Measurements from ENCODE around the gene KIF26B.

DNA sequence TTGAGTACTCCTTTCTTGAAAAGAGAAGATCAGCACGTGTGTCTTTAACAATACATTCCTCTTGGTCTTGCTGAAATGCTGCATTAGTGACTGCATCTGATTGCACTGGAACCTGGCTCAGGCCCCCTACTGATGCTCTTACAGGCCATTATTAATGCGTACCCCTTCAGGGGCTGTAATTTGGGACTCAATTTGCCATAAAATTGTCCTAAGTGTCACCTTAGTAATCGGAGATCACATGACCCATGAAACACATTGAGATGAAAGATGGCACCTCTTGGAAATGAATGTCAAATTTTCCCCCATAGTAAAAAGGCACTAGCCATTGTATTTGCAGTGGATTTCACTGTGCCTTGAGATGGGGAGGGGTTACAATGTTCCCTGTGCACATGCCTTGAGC, 563.3 kb downstream of the KIF26B start:
- no peak for TF ChIP-seq POLR2A (IDR thresholded peaks at IDR 0.05; ENCODE audit: low read depth, low read length)
- TF ChIP-seq, protein P1, sequence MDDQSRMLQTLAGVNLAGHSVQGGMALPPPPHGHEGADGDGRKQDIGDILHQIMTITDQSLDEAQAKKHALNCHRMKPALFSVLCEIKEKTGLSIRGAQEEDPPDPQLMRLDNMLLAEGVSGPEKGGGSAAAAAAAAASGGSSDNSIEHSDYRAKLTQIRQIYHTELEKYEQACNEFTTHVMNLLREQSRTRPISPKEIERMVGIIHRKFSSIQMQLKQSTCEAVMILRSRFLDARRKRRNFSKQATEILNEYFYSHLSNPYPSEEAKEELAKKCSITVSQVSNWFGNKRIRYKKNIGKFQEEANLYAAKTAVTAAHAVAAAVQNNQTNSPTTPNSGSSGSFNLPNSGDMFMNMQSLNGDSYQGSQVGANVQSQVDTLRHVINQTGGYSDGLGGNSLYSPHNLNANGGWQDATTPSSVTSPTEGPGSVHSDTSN (IDR thresholded peaks at IDR 0.05; ENCODE audit: insufficient replicate concordance, low read depth, low read length): no peak
- no peak for TF ChIP-seq POLR2AphosphoS5 (IDR thresholded peaks at IDR 0.05; ENCODE audit: low read length)
- no peak for TF ChIP-seq SMAD5 (IDR thresholded peaks at IDR 0.05; ENCODE audit: low read depth)
- TF ChIP-seq, protein P2, sequence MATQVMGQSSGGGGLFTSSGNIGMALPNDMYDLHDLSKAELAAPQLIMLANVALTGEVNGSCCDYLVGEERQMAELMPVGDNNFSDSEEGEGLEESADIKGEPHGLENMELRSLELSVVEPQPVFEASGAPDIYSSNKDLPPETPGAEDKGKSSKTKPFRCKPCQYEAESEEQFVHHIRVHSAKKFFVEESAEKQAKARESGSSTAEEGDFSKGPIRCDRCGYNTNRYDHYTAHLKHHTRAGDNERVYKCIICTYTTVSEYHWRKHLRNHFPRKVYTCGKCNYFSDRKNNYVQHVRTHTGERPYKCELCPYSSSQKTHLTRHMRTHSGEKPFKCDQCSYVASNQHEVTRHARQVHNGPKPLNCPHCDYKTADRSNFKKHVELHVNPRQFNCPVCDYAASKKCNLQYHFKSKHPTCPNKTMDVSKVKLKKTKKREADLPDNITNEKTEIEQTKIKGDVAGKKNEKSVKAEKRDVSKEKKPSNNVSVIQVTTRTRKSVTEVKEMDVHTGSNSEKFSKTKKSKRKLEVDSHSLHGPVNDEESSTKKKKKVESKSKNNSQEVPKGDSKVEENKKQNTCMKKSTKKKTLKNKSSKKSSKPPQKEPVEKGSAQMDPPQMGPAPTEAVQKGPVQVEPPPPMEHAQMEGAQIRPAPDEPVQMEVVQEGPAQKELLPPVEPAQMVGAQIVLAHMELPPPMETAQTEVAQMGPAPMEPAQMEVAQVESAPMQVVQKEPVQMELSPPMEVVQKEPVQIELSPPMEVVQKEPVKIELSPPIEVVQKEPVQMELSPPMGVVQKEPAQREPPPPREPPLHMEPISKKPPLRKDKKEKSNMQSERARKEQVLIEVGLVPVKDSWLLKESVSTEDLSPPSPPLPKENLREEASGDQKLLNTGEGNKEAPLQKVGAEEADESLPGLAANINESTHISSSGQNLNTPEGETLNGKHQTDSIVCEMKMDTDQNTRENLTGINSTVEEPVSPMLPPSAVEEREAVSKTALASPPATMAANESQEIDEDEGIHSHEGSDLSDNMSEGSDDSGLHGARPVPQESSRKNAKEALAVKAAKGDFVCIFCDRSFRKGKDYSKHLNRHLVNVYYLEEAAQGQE (IDR thresholded peaks at IDR 0.05; ENCODE audit: low read depth, low read length): no peak
- no peak for TF ChIP-seq MYC (IDR thresholded peaks at IDR 0.05; ENCODE audit: insufficient read depth, insufficient read length, insufficient replicate concordance, low read length, severe bottlenecking)
- no peak for TF ChIP-seq CBX5 (IDR thresholded peaks at IDR 0.05; ENCODE audit: low read depth)
- TF ChIP-seq RELA (IDR thresholded peaks at IDR 0.05; ENCODE audit: borderline replicate concordance, partially characterized antibody): no peak
- TF ChIP-seq, protein P3, sequence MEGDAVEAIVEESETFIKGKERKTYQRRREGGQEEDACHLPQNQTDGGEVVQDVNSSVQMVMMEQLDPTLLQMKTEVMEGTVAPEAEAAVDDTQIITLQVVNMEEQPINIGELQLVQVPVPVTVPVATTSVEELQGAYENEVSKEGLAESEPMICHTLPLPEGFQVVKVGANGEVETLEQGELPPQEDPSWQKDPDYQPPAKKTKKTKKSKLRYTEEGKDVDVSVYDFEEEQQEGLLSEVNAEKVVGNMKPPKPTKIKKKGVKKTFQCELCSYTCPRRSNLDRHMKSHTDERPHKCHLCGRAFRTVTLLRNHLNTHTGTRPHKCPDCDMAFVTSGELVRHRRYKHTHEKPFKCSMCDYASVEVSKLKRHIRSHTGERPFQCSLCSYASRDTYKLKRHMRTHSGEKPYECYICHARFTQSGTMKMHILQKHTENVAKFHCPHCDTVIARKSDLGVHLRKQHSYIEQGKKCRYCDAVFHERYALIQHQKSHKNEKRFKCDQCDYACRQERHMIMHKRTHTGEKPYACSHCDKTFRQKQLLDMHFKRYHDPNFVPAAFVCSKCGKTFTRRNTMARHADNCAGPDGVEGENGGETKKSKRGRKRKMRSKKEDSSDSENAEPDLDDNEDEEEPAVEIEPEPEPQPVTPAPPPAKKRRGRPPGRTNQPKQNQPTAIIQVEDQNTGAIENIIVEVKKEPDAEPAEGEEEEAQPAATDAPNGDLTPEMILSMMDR (IDR thresholded peaks at IDR 0.05 in 2 of 3, conservative IDR thresholded peaks at IDR 0.05 in 1 of 3; ENCODE audit: control insufficient read depth in 2 of 3, extremely low read depth in 1 of 3, insufficient read depth in 1 of 3, low read depth in 3 of 3, low read length in 3 of 3): no peak
- TF ChIP-seq, protein P4, sequence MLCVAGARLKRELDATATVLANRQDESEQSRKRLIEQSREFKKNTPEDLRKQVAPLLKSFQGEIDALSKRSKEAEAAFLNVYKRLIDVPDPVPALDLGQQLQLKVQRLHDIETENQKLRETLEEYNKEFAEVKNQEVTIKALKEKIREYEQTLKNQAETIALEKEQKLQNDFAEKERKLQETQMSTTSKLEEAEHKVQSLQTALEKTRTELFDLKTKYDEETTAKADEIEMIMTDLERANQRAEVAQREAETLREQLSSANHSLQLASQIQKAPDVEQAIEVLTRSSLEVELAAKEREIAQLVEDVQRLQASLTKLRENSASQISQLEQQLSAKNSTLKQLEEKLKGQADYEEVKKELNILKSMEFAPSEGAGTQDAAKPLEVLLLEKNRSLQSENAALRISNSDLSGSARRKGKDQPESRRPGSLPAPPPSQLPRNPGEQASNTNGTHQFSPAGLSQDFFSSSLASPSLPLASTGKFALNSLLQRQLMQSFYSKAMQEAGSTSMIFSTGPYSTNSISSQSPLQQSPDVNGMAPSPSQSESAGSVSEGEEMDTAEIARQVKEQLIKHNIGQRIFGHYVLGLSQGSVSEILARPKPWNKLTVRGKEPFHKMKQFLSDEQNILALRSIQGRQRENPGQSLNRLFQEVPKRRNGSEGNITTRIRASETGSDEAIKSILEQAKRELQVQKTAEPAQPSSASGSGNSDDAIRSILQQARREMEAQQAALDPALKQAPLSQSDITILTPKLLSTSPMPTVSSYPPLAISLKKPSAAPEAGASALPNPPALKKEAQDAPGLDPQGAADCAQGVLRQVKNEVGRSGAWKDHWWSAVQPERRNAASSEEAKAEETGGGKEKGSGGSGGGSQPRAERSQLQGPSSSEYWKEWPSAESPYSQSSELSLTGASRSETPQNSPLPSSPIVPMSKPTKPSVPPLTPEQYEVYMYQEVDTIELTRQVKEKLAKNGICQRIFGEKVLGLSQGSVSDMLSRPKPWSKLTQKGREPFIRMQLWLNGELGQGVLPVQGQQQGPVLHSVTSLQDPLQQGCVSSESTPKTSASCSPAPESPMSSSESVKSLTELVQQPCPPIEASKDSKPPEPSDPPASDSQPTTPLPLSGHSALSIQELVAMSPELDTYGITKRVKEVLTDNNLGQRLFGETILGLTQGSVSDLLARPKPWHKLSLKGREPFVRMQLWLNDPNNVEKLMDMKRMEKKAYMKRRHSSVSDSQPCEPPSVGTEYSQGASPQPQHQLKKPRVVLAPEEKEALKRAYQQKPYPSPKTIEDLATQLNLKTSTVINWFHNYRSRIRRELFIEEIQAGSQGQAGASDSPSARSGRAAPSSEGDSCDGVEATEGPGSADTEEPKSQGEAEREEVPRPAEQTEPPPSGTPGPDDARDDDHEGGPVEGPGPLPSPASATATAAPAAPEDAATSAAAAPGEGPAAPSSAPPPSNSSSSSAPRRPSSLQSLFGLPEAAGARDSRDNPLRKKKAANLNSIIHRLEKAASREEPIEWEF (IDR thresholded peaks at IDR 0.05; ENCODE audit: insufficient replicate concordance, low read depth, low read length): no peak
